Measurements from ENCODE around the gene ENAH.

Gene ENAH

DNA sequence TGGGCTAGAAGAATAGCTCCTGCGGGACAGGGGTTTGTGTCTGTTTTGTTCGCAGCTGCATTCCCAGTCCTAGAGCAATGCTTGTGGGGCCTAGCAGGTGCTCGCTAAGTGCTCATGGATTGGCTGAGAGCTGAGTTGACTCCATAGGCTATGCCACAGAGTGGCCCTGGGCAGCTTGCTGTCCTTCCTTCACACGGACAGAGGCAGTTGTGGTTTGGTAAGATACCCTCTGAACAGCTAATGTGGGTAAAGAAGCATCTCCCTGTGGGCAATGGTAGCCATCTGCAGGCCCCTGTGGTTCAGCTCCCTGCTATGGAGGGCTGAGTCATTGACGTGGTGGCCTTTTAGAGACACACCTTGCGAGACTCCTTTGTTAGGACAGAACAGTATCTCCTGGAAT, 201.6 kb downstream of the ENAH start:
- DNase-seq (ENCODE audit: low spot score) = no peak

DNA sequence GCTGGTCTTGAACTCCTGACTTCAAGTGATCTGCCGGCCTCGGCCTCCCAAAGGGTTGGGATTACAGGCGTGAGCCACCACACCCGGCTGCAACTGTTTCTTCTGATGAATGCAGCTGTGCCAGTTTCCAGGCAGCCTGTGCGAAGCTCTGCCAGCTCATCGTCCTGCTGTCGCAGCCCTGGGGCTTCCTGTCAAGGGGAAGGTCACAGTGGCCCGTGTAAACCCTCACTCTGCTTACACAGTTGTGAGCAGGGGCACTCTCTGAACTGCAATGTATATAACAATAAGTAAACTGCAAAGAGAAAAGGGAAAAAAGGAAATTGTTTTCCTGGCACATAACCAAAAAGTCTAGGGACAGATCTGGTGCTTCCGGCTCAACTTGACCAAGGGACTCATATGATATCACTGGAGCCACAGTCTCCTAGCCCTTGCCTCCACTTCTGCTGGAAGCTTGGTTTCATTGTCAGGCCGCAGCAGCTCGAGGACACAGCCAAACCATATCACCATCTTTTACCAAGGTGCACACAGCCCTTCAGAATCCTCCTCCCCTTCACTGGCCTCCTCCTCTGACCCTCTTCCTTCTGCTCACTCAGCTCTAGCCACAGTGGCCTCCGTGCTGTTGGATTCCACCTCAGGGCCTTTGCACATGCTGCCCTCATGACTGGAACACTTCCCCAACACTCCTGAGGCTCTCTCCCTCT, 202.3 kb downstream of the ENAH start:
- DNase-seq (ENCODE audit: low spot score) = no peak

DNA sequence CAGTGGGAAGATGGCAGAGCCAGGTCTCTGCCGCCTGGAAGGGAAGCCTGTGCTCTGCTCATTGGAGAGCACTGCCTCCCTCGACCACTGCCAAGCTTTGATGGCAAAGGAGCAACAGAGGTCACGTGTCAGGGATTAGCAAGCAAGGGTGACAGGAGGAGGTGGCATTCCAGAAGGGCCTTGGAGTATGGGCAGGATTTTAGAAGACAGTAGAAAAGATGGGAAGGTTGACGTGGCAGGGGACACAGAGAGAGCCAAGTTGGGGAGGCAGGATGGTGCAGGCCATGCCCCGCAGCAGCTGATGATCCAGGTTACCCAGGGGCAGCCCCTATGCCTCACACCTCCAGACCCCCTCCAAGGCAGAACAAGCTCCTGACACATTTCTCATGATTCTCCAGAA, 203.1 kb downstream of the ENAH start:
- no peak for DNase-seq (ENCODE audit: low spot score)

DNA sequence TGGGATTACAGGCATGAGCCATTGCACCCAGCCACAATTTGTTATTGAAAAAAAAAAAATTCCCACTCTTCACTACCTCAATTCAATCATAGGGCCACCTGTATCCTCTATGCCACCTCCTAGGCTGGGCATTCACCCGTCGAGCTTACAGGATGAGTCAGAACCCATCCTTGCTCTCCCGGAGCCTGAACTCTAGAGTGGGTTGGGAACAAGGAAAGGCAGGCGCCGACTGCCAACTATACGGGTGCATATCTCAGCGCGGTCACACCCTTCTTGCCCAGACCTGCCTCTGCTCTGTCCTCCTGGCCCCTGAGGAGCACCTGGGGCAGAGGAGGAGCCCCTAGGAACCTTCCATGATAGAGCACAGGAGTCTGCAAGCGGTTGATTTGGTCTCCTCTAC, 203.7 kb downstream of the ENAH start:
- DNase-seq (ENCODE audit: low spot score) = no peak

DNA sequence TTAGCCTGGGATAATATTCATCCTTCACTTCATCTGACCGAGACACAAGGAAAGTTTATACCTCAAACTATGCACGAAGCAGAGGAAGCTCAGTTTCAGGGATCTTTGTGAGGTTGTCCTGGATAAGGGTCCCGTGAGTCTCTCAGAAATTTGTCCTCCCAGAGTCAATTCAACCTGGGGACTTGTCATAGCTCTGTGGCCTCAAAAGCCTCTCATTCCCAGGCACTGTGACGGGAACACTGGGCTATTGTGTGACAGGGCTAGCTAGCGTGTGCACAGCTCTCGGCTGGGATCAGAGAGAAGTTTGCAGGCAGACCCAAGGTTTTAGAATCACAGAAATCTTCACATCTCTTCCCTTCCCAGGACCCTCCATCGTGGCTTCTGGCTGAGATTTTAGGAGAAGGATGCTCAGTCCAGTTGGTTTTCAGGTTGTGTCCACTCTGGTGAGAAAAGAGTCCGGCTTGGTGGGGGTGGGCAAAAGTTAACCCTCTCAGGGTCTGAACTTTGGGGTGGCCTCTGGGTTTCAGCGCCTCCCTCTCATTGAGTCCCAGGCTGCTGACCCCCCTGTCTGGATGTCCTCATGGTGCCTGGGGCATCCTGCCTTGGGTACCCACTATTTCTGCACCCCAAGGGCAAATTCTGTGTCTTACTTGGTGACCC, 204.6 kb downstream of the ENAH start:
- no peak for DNase-seq (ENCODE audit: low spot score)

DNA sequence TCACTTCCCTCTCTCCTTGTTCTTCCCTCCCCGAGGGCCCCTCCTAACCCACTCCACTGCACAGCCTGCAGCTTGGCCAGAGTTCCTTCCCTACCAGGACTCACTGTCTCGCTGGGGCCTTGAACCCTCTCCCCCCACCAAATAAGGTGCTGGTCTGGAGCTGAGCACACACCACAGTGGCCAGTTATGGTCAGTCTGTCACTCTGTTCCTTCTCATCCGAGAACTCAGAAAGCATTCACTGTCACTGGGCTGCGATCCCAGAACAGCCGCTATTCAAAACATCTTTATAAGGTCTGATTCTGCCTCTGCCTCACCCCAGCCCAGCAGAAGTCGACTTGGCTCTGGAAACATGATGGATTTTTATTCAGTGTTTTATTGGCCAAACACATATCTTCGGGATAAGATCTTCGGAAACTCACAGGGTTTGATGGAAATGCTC, 205.3 kb downstream of the ENAH start:
- DNase-seq (ENCODE audit: low spot score) = no peak

DNA sequence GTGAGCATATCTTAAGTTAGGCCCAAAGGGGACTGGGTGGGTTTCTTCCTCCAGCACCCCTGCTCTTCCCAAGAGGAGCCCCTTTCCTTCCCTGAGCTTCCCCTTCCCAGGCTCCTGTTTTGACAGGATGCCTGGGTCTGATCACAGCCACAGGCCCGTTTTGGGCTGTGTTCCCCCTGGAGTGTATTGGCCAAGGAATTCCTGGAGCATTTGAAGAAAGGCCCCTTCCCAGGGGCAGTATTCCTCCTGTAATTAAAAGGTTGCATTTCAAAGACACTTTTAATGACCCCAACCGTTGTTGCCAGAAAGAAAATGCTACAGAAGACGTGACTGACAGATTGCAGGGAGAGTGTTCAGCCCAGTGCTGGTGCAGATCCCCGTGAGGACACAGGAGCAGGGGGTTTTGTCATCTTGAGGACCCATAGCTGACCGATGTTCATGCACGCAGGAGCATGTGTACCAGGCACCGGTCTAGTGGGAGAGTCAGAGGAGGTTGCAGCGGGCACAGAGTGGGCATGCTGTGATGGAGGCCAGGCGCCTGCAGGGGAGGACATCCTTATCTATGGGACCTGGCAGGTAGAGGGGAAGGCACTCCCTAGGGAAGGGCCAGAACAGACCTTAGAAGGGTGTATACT, 205.8 kb downstream of the ENAH start:
- no peak for DNase-seq (ENCODE audit: low spot score)

DNA sequence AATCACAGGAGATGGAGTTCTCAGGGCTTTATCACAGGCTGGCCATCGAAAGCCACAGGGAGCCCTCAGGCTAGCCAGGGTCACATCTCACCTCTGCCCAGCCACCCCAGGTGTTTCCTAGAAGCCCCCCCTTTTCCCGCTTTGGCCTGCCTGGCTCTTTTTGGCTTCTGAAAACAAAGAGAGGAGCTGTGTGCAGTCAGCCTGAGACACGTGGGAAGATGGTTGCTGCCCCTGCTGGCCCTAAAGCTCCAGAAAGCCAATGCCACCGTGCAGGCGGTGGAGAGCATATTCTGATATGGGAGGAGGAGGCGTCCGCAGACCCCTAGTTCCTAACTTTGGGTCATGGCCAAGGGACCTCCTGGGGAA, 206.3 kb downstream of the ENAH start:
- no peak for DNase-seq (ENCODE audit: low spot score)

DNA sequence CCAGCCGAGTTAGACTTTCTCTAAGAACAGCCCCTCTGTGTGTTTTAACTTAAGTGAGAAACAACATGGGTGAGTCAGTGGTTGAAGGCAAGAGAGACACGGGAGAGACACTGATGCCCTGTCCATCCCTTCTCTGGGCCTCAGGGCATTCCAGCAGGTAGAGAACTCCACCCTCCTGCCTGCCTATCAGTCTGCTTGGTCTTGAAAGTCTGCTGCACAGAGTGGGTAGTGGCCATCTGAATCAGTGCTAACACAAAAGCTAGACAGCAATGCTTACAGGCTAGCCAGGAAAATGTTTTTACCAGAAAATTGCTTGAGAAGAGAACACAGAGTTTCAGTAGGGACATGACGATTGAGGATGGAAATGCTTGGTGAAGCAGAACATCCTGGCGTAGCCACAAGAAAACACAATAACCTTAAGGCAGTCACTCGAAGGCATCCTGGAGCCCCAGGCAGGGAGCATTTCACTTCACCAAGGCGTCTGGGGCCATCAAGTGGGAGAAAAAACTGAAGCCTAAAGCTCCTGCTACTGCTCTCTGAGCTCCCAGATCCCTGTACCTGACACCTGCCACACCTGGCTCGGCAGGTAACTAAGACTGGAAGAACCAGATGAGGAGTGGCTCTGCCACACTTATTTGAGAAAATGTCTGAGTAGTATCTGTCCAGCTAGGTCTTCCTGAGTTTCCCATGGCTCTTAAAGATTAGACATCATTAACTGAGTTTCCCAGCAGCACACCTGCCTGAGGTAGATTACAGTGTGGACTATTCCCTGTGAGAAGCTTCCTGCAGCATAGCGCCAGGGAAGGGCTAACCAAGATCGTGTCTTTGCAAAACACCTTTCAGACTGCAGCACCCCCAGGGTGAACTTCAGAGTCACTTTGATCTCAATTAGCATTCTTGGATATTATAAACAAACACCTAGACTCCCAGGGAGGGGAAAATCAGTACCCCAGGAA, 207.0 kb downstream of the ENAH start:
- DNase-seq (ENCODE audit: low spot score) = no peak

DNA sequence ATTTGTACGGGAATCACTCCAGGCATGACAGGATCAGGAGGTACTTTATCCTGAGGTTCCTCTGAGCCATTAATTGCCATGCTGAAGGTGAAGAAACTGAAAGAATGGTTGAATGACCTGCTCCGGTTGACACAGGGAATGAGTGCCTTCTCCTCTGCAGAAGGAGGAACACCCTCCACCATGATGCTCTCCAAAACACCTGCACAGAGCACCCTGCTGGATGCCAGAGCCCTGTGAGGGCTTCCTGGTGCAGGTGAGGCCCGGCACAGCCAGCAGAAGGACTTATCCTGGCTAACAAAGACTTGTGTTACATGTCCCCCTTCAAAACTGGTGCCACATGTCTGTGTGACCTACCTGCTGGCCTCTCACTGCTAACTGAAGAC, 210.8 kb downstream of the ENAH start:
- no peak for DNase-seq (ENCODE audit: low spot score)

DNA sequence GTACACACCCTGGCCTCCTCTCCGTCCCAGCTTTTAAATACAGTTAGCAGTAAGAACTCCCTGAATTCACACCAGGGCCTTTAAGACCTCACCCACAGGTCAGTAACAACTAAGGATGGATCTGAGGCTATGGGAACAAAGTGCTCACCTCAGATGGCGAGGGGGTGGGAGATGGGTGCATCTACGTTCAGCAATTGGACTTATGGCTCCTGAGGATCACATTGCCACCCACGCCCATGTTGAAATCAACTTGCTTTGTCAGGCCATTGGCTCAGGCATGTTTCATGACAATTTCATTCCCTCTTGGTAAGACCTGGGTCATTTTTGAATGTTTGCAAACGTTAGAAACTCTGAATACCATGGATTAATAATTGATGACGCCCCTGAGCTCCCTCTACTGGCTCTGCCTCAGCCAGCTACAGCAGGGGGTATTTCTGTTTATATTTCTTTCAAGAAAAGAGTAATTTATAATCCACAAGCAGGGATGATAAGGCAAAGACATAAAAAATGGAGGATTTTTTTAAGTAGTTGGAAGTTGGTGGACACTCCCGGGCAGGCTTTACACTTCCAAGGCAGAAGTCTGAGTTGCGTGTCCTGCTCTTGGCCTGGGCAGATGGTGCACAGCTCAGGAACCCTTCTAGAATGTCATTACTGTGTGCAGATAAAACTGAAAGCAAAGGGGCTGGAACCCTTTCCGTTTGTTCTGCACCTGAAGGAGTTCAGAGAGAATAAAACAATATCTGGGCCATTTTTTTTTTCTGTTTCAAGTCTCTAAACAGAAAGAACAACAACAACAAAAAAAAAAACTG, 211.4 kb downstream of the ENAH start:
- DNase-seq (ENCODE audit: low spot score) = no peak

DNA sequence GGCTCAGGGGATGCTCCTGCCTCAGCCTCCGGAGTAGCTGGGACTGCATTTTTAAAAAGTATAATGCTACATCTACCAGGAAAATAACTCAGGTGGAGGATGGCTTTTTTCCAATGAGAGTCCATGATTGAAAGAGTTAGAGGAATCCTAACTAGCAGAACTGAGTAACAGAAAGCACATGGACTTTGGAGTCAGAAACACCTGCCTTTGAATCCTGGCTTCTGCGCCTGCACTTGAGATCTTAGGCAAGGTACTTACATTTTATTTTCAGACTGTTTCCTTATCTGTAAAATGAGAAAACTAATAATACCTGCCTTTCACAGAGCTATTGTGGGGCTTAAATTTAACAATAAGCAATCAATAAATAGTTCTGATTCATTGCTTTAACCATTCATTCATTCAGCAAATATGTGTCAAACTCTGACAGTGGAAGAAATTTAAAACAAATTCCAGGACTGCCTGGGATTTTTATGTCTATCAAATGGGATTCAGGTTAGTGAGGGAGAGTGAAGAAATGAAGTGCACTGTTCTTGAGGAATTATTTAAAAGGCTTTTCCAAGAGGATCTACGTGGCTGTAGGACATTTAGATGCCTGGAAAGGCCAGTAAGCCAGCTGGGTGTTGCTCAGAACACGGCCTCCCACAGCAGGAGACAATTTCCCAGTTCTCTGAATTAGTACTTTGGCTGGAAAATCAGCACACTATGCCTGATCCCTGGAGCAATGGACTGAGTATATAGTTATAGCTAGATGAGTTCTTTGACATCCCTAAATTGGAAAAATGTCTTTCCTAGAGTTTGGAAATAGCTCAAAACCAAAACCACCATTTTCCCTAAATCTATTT, 212.3 kb downstream of the ENAH start:
- no peak for DNase-seq (ENCODE audit: low spot score)

DNA sequence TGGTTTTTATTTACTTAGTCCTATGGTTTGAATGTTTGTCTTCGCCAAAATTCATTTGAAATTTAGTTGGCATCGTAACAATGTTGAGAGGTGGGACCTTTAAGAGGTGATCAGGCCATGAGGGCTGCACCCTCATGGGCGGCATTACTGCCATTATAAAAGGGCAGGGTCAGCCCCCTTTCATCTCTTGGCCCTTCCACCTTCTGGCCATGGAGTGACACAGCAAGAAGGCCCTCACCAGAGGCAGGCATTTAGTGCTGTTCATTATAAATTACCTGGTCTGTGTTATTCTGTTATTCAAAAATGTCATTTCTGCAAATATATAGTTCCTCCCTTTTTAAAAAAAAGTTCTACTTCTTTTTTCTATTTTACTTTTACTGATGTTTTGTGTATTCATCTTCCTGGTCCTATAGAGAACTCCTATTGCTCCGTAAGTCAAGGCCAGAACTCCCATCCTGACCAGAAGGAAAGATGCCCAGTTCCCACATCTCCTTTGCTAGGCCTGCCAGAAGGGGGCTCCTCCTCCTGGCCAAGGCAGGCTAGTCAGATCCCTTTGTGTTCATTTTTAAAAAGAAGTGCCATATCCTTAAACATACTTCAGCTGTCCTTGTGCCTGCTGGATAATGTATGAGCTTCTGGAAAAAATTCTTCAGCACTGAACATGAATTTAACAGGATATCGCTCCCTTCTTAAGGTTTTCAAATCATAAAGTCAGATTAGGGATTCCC, 215.0 kb downstream of the ENAH start:
- DNase-seq (ENCODE audit: low spot score) = no peak

Data from HuH-7.5 (cell line).